22Rv1 (cell line): Measurements from ENCODE around the gene EXOC4.

Source experiments
- CTCF ChIP-seq: fragments of 450-650 bp; IDR thresholded peaks from 2 replicates; pipeline ENCODE4 v1.5.1; 2017; ENCODE audit warnings: mild to moderate bottlenecking
- ZFX ChIP-seq: fragments of 450-650 bp; IDR thresholded peaks from 2 replicates; pipeline ENCODE4 v1.6.1; 2017; ENCODE audit warnings: antibody characterized with exemption, borderline replicate concordance

GRCh38 chr7:133268355-133268754 is 15.5 kb downstream of the EXOC4 start:
- TF ChIP-seq CTCF (no peak), ZFX (no peak)
